ENCODE results near the gene ST7.

The ST7 gene

GRCh38 chr7:117008886-117009531 lies 55.7 kb downstream of the ST7 start:
- DNase-seq (ENCODE audit: low read depth, low spot score), result peak; percentile 75

- DNase-seq (ENCODE audit: low read depth, low spot score), result no peak
Measured at GRCh38 chr7:117009705-117010361, 56.5 kb downstream of the ST7 start.

- no peak for DNase-seq (ENCODE audit: low read depth, low spot score)
Measured at GRCh38 chr7:117010375-117011133, 57.3 kb downstream of the ST7 start.

- DNase-seq (ENCODE audit: low read depth, low spot score), result no peak
Measured at GRCh38 chr7:117011419-117012260, 58.3 kb downstream of the ST7 start.

GRCh38 chr7:117012284-117012683 lies 59.0 kb downstream of the ST7 start:
- DNase-seq (ENCODE audit: low read depth, low spot score), result no peak

GRCh38 chr7:117012696-117013095 lies 59.4 kb downstream of the ST7 start:
- DNase-seq (ENCODE audit: low read depth, low spot score), result peak; percentile 35

GRCh38 chr7:117014099-117014656 lies 60.9 kb downstream of the ST7 start:
- no peak for DNase-seq (ENCODE audit: low read depth, low spot score)

- no peak for DNase-seq (ENCODE audit: low read depth, low spot score)
Measured at GRCh38 chr7:117014673-117015133, 61.4 kb downstream of the ST7 start.

GRCh38 chr7:117015258-117016184 lies 62.2 kb downstream of the ST7 start:
- DNase-seq (ENCODE audit: low read depth, low spot score), result no peak

GRCh38 chr7:117017017-117017451 lies 63.7 kb downstream of the ST7 start:
- no peak for DNase-seq (ENCODE audit: low read depth, low spot score)

GRCh38 chr7:117017702-117018266 lies 64.5 kb downstream of the ST7 start:
- no peak for DNase-seq (ENCODE audit: low read depth, low spot score)

- no peak for DNase-seq (ENCODE audit: low read depth, low spot score)
Measured at GRCh38 chr7:117018713-117019112, 65.4 kb downstream of the ST7 start.

GRCh38 chr7:117019287-117019686 lies 66.0 kb downstream of the ST7 start:
- no peak for DNase-seq (ENCODE audit: low read depth, low spot score)

GRCh38 chr7:117019786-117020590 lies 66.7 kb downstream of the ST7 start:
- DNase-seq (ENCODE audit: low read depth, low spot score), result peak; percentile 93

- DNase-seq (ENCODE audit: low read depth, low spot score), result no peak
Measured at GRCh38 chr7:117020591-117020973, 67.3 kb downstream of the ST7 start.

- DNase-seq (ENCODE audit: low read depth, low spot score), result no peak
Measured at GRCh38 chr7:117021366-117021765, 68.1 kb downstream of the ST7 start.

- DNase-seq (ENCODE audit: low read depth, low spot score), result no peak
Measured at GRCh38 chr7:117021986-117022385, 68.7 kb downstream of the ST7 start.

- DNase-seq (ENCODE audit: low read depth, low spot score), result no peak
Measured at GRCh38 chr7:117023325-117023854, 70.1 kb downstream of the ST7 start.

GRCh38 chr7:117024811-117025210 lies 71.5 kb downstream of the ST7 start:
- no peak for DNase-seq (ENCODE audit: low read depth, low spot score)
